ENCODE measurements around the gene OR7C2.

GRCh38 chr19:14950421-14950820 lies 9.1 kb downstream of the OR7C2 start:
- TF ChIP-seq CTCF (IDR thresholded peaks at IDR 0.05) = no peak
- no peak for TF ChIP-seq POLR2A (IDR thresholded peaks at IDR 0.05)
